Suprapubic skin (tissue), 4 donors: Measurements from ENCODE around the gene LCA5.

Experiments used
- CTCF ChIP-seq, 2 donors: fragments of 200-600 bp in 1 of 2; fragments of 450-650 bp in 1 of 2; sonication (generic) in 1 of 2; IDR thresholded peaks; one replicate each; pipeline ENCODE4 v1.5.1; 2016 to 2019; ENCODE audit warnings: antibody characterized with exemption in 2 of 2, mild to moderate bottlenecking in 1 of 2, moderate library complexity in 1 of 2
- EP300 ChIP-seq: sonication (generic); formaldehyde crosslinking; IDR thresholded peaks from one replicate; pipeline ENCODE4 v1.6.1; 2017; ENCODE audit warnings: antibody characterized with exemption
- POLR2A ChIP-seq, 2 donors: fragments of 450-650 bp; IDR thresholded peaks; one replicate each; pipeline ENCODE4 v1.6.1; 2017; ENCODE audit warnings: antibody characterized with exemption in 2 of 2, mild to moderate bottlenecking in 2 of 2, moderate library complexity in 2 of 2
- POLR2AphosphoS5 ChIP-seq, 3 donors: sonication (generic); formaldehyde crosslinking; IDR thresholded peaks; one replicate each; pipeline ENCODE4 v1.6.1; 2017; ENCODE audit warnings: antibody characterized with exemption in 3 of 3

DNA sequence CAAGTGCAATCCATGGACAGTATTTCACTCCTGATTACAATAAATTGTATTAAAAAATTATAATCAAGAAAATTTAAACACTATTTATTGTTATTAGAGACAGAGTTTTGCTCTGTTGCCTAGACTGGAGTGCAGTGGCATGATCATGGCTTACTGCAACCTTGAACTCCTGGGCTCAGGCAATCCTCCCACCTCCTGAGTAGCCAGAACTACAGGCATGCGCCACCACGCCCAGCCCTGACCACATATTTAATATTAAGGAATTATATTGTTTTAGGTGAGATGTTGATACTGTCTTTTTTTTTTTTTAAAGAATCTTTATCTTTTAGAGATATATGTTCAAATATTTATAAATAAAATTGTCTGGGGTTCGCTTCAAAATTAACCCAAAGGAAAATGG lies 14.6 kb downstream of the LCA5 start:
- TF ChIP-seq CTCF (IDR thresholded peaks at IDR 0.05), result no peak
- no peak for TF ChIP-seq POLR2AphosphoS5 (IDR thresholded peaks at IDR 0.05)
- no peak for TF ChIP-seq POLR2A (IDR thresholded peaks at IDR 0.05)
- no peak for TF ChIP-seq EP300
